ENCODE measurements around the gene GNAL. TPM values are rescaled to one million over a fixed set of nuclear protein-coding genes. Genes with fewer than 3 reads are reported as not detected.
A peak's percentile ranks its signal among the peaks of the same experiment; 100 is the strongest.

Gene GNAL
- total RNA-seq, 2 experiments from 2014 or later: 0.11 to 0.19 TPM

- no peaks in the 10 kb centered on the region for H3K4me1 ChIP-seq (ENCODE audit: insufficient read depth, low read length)
- no peak for TF ChIP-seq CTCF (IDR thresholded peaks at IDR 0.05)
- H3K9me3 ChIP-seq (ENCODE audit: control insufficient read depth in 1 of 2, insufficient read depth in 1 of 2, low read length in 2 of 2): no peaks in the 10 kb centered on the region
- Mint-ChIP-seq H3K27me3 (peaks cover 12% of the 10 kb centered on the region), H3K36me3 (ENCODE audit: low read depth) (no peaks in the 10 kb centered on the region), H3K27ac (no peak overlapping the region), H3K4me3 (no peak overlapping the region), H3K9me3 (no peaks in the 10 kb centered on the region), H3K4me1 (ENCODE audit: low read depth) (no peaks in the 10 kb centered on the region)
- no peak overlapping the region for H3K27ac ChIP-seq (ENCODE audit: low read depth in 1 of 2, low read length in 2 of 2)
- ATAC-seq (ENCODE audit: poor library complexity): no peak
- intact Hi-C loops (cut with DNase I, micrococcal nuclease): no loop called here
- no peak for DNase-seq
- no peaks in the 10 kb centered on the region for H3K36me3 ChIP-seq (ENCODE audit: insufficient read depth, low read length)
- no peak overlapping the region for H3K4me3 ChIP-seq (ENCODE audit: low read length)
- ChIA-PET CTCF (no interaction called here), POLR2A (no interaction called here)
- H3K27me3 ChIP-seq (ENCODE audit: control insufficient read depth in 1 of 2, insufficient read depth in 2 of 2, low read length in 2 of 2): no peaks in the 10 kb centered on the region
Observed at GRCh38 chr18:11811009-11811408, 121.9 kb downstream of the GNAL start.

- no peaks in the 10 kb centered on the region for H3K27me3 ChIP-seq (ENCODE audit: control insufficient read depth in 1 of 2, insufficient read depth in 2 of 2, low read length in 2 of 2)
- Mint-ChIP-seq H3K4me1 (ENCODE audit: low read depth) (no peaks in the 10 kb centered on the region), H3K9me3 (peaks cover 5% of the 10 kb centered on the region), H3K4me3 (no peak overlapping the region), H3K27me3 (no peaks in the 10 kb centered on the region), H3K27ac (no peak overlapping the region), H3K36me3 (ENCODE audit: low read depth) (no peaks in the 10 kb centered on the region)
- H3K4me1 ChIP-seq (ENCODE audit: insufficient read depth, low read length): no peaks in the 10 kb centered on the region
- DNase-seq (no peak), ATAC-seq (ENCODE audit: poor library complexity) (no peak)
- POLR2A ChIA-PET: no interaction called here
- no peaks in the 10 kb centered on the region for H3K36me3 ChIP-seq (ENCODE audit: insufficient read depth, low read length)
- H3K4me3 ChIP-seq (ENCODE audit: low read length): no peak overlapping the region
- CTCF ChIA-PET: no interaction called here
- peaks cover 0 to 13% of the 10 kb centered on the region in 2 experiments for H3K9me3 ChIP-seq (ENCODE audit: control insufficient read depth in 1 of 2, insufficient read depth in 1 of 2, low read length in 2 of 2)
- H3K27ac ChIP-seq (ENCODE audit: low read depth in 1 of 2, low read length in 2 of 2): no peak overlapping the region
- no peak for TF ChIP-seq CTCF (IDR thresholded peaks at IDR 0.05)
- intact Hi-C loops (cut with DNase I, micrococcal nuclease): no loop called here
Observed at GRCh38 chr18:11817229-11817628, 128.2 kb downstream of the GNAL start.

GRCh38 chr18:11818486-11819203 is 129.6 kb downstream of the GNAL start:
- Histone ChIP-seq H3K9me3 (ENCODE audit: control insufficient read depth in 1 of 2, insufficient read depth in 1 of 2, low read length in 2 of 2) (peaks cover 0 to 13% of the 10 kb centered on the region in 2 experiments), H3K36me3 (ENCODE audit: insufficient read depth, low read length) (no peaks in the 10 kb centered on the region), H3K27ac (ENCODE audit: low read depth in 1 of 2, low read length in 2 of 2) (no peak overlapping the region), H3K27me3 (ENCODE audit: control insufficient read depth in 1 of 2, insufficient read depth in 2 of 2, low read length in 2 of 2) (no peaks in the 10 kb centered on the region), H3K4me1 (ENCODE audit: insufficient read depth, low read length) (no peaks in the 10 kb centered on the region), H3K4me3 (ENCODE audit: low read length) (no peak overlapping the region)
- H3K27ac Mint-ChIP-seq: no peak overlapping the region
- H3K9me3 Mint-ChIP-seq: peaks cover 5% of the 10 kb centered on the region
- DNase-seq (peak in 2 of 14 experiments; percentile 19 to 51), ATAC-seq (ENCODE audit: poor library complexity) (no peak)
- no peak for TF ChIP-seq CTCF (IDR thresholded peaks at IDR 0.05)
- ChIA-PET CTCF (interaction anchor here (0.6 kb wide), 1 partner anchor 21 kb away, joined by 3 read pairs; no protein-coding TSS in a partner anchor), POLR2A (no interaction called here)
- no peak overlapping the region for H3K4me3 Mint-ChIP-seq
- no peaks in the 10 kb centered on the region for H3K4me1 Mint-ChIP-seq (ENCODE audit: low read depth)
- no peaks in the 10 kb centered on the region for H3K36me3 Mint-ChIP-seq (ENCODE audit: low read depth)
- intact Hi-C loops (cut with DNase I, micrococcal nuclease): no loop called here
- H3K27me3 Mint-ChIP-seq: no peaks in the 10 kb centered on the region
